ENCODE measurements around the gene BEST4. TPM values are rescaled to one million over a fixed set of nuclear protein-coding genes. Genes with fewer than 3 reads are reported as not detected.

Gene BEST4
- total and polyA plus RNA-seq, 2 of the 8 experiments (the other 6 are each of a cell fraction or from before 2014, with no cell fraction given): 0.76 to 1.4 TPM

DNA sequence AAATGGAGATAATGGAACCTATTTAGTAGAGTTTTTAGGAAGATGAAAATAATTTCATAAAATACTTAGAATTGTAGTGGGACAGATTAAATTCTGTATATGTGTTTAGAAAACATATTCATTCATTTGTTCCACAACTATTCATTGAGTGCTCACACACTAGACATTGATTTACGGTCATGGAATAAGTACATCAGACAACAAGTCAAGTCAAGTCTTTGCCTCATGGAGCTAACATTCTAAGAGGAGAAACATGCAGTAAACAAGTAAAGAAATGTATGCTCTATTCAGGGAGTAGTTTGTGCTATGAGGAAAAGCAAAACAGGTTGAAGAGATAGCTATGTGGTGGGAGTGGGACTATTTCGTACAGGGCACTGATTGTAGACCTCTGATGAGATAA, 29.3 kb upstream of the BEST4 start:
- Histone ChIP-seq H4K20me1 (replicated peaks in 1 of 2; ENCODE audit: control insufficient read depth in 1 of 2, insufficient read depth in 2 of 2, low read length in 2 of 2) (no peaks in the 10 kb centered on the region), H3K4me3 (ENCODE audit: extremely low read depth in 1 of 4, insufficient read depth in 2 of 4, low read depth in 3 of 4, low read length in 4 of 4) (no peak overlapping the region), H3K4me2 (ENCODE audit: insufficient read depth in 1 of 2, low read depth in 2 of 2, low read length in 2 of 2) (no peak overlapping the region), H3K27ac (ENCODE audit: low read depth, low read length) (no peak overlapping the region), H2BK5ac (ENCODE audit: low read depth, low read length) (no peak overlapping the region), H3K27me3 (replicated peaks in 1 of 4; ENCODE audit: control insufficient read depth in 3 of 4, extremely low read depth in 1 of 4, insufficient read depth in 3 of 4, low read length in 3 of 4) (peaks cover 0 to 4% (median 0%) of the 10 kb centered on the region in 4 experiments; a peak in 4 of 7 replicates), H4K8ac (ENCODE audit: extremely low read depth, insufficient read depth, low read length) (no peak overlapping the region), H3K79me2 (ENCODE audit: control insufficient read depth in 1 of 2, insufficient read depth in 2 of 2, low read length in 2 of 2) (no peaks in the 10 kb centered on the region), H4K5ac (ENCODE audit: insufficient read length, low read depth, low read length) (no peak overlapping the region), H3K79me1 (ENCODE audit: low read depth, low read length) (no peaks in the 10 kb centered on the region), H3K36me3 (ENCODE audit: control insufficient read depth in 2 of 4, insufficient read depth in 4 of 4, low read length in 3 of 4) (no peaks in the 10 kb centered on the region), H3K4me1 (replicated peaks in 1 of 4; ENCODE audit: control insufficient read depth in 3 of 4, insufficient read depth in 4 of 4, low read length in 3 of 4) (peaks cover 2 to 11% (median 9%) of the 10 kb centered on the region in 4 experiments; a peak in 6 of 7 replicates), H3K18ac (ENCODE audit: extremely low read depth, low read length) (no peak overlapping the region), H3K56ac (replicated peaks; ENCODE audit: insufficient read length, low read depth, low read length) (no peak overlapping the region), H3K23me2 (ENCODE audit: low read depth, low read length) (peaks cover 13% of the 10 kb centered on the region), H3K9ac (replicated peaks in 1 of 4; ENCODE audit: extremely low read depth in 1 of 4, low read depth in 3 of 4, low read length in 3 of 4) (no peak overlapping the region), H2AFZ (ENCODE audit: low read length) (no peak overlapping the region), H2BK15ac (ENCODE audit: low read length) (no peak overlapping the region), H3K14ac (ENCODE audit: insufficient read length) (no peak overlapping the region), H2AK5ac (ENCODE audit: low read depth, low read length) (no peak overlapping the region), H3K4ac (replicated peaks; ENCODE audit: insufficient read length, low read depth, low read length) (peak overlapping the region; percentile 8), H2BK120ac (replicated peaks; ENCODE audit: low read depth, low read length) (no peak overlapping the region), H2BK20ac (ENCODE audit: low read length) (no peak overlapping the region), H3K9me3 (ENCODE audit: insufficient read depth in 2 of 2, low read depth in 1 of 2, low read length in 1 of 2) (no peaks in the 10 kb centered on the region), H4K91ac (replicated peaks; ENCODE audit: insufficient read length, low read length) (no peak overlapping the region), H3K23ac (ENCODE audit: insufficient read length) (no peak overlapping the region), H2BK12ac (ENCODE audit: low read depth, low read length) (no peak overlapping the region)
- TF ChIP-seq KDM5A (IDR thresholded peaks at IDR 0.05; ENCODE audit: low read length): no peak
- FAIRE-seq: no peak
- WGBS, 2 experiments (ENCODE audit: extremely low coverage in 1 of 2, insufficient coverage in 1 of 2, insufficient read length in 1 of 2, insufficient replicate concordance in 2 of 2, low coverage in 1 of 2, low lambda C conversion rate in 2 of 2, missing lambda C conversion rate in 1 of 2): 88% methylated on average over 2 of the region's 2 CpGs; no CpG with 5 or more reads in 1 of the 2 experiments
- no peak for DNase-seq (ENCODE audit: low read depth in 1 of 2, low spot score in 2 of 2)
- ChIA-PET CTCF (ENCODE audit: partially characterized antibody) (interaction anchor here (0.9 to 3.4 kb wide), 11 partner anchors 11 to 194 kb away, joined by 3 to 21 read pairs (median 4); partner anchors contain the start of genes BTBD19, DYNLT4, HECTD3 and PLK3), POLR2A (ENCODE audit: partially characterized antibody) (interaction anchor here (1.0 to 16.6 kb wide), 10 partner anchors 12 to 508 kb away, joined by 3 to 547 read pairs (median 95); partner anchors contain the start of genes BEST4, BTBD19, DYNLT4 and HECTD3)
